GM12891 (cell line): ENCODE data around the gene KCNMA1.

Experiments used
- DNase-seq: peaks from one replicate; pipeline ENCODE4 v3.0.0; 2011; ENCODE audit warnings: low spot score; ENCODE audit not compliant: insufficient read length
- FAIRE-seq: peaks from 2 replicates; lab custom pipeline; 2011; peaks lifted over from hg19 to GRCh38; lab: Jason Lieb, UNC
- PAX5 ChIP-seq: IDR thresholded peaks from 2 replicates; pipeline ENCODE4 v1.6.1; 2011; ENCODE audit warnings: low read length, moderate library complexity, mild to moderate bottlenecking; ENCODE audit not compliant: insufficient read depth, severe bottlenecking
- POLR2A ChIP-seq: IDR thresholded peaks from 2 replicates; pipeline ENCODE4 v1.6.1; 2011; ENCODE audit warnings: low read depth, low read length, control low read depth
- POLR2AphosphoS5 ChIP-seq: IDR thresholded peaks from 2 replicates; pipeline ENCODE4 v1.6.1; 2011; ENCODE audit warnings: low read depth, low read length, control low read depth
- POU2F2 ChIP-seq: IDR thresholded peaks from 2 replicates; pipeline ENCODE4 v1.6.1; 2011; ENCODE audit warnings: low read depth, mild to moderate bottlenecking, control low read depth, low read length, moderate library complexity
- SPI1 ChIP-seq: IDR thresholded peaks from 2 replicates; pipeline ENCODE4 v1.6.1; 2011; ENCODE audit warnings: low read depth, low read length, control low read depth
- TAF1 ChIP-seq: IDR thresholded peaks from 2 replicates; pipeline ENCODE4 v1.6.1; 2011; ENCODE audit warnings: low read depth, low read length, control low read depth

The KCNMA1 gene

GRCh38 chr10:77678146-77678545 lies 40.5 kb upstream of the KCNMA1 start:
- no peak for DNase-seq
- TF ChIP-seq PAX5 (no peak), POLR2AphosphoS5 (no peak), POLR2A (no peak), TAF1 (no peak), POU2F2 (no peak), SPI1 (no peak)
- FAIRE-seq = no peak

GRCh38 chr10:77675347-77675746 lies 37.7 kb upstream of the KCNMA1 start:
- TF ChIP-seq SPI1 = no peak
- TF ChIP-seq POLR2AphosphoS5 = no peak
- no peak for TF ChIP-seq POLR2A
- TF ChIP-seq POU2F2 = no peak
- TF ChIP-seq TAF1 = no peak
- no peak for TF ChIP-seq PAX5
- DNase-seq = no peak
- FAIRE-seq = no peak

- TF ChIP-seq TAF1 (no peak), SPI1 (no peak), PAX5 (no peak), POU2F2 (no peak), POLR2AphosphoS5 (no peak), POLR2A (no peak)
- DNase-seq (no peak), FAIRE-seq (no peak)
Measured at GRCh38 chr10:77673515-77674140, 36.0 kb upstream of the KCNMA1 start.

GRCh38 chr10:77673101-77673500 lies 35.5 kb upstream of the KCNMA1 start:
- TF ChIP-seq SPI1 (no peak), POLR2A (no peak), PAX5 (no peak), POLR2AphosphoS5 (no peak), POU2F2 (no peak), TAF1 (no peak)
- DNase-seq (no peak), FAIRE-seq (no peak)

DNA sequence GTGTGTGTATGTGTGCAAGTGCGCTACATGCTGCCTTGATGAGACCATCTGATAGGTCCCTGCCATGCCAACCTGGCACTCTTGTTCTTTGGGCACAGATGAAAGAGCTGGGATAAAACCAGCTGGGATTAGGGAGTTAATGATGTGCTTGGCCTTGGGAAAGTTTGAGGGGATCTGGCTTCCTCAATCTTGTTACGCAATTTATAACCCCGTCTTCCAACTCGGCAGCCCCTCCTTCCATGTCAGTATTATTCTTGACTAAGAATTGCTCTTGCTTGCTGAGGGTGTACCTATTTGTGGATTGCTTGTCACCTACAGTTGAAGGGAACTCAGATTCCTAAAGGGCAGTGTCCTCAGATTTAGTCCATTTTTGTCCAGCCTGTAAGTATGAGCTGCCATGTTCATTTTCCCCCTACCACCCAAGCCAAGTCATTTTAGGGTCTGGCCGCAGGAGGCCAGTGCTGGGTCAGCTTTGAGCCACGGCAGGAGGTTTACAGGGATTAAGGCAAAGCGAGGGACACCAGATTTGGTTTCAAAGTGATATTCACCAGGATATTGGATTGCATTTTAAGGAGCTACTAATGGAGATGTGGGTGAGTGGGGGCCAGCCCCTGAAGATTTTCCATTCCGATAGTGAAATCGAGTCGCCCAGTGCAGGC lies 34.1 kb upstream of the KCNMA1 start:
- TF ChIP-seq PAX5 (no peak), POLR2A (no peak), SPI1 (no peak), POLR2AphosphoS5 (no peak), POU2F2 (no peak), TAF1 (no peak)
- FAIRE-seq (no peak), DNase-seq (no peak)

DNA sequence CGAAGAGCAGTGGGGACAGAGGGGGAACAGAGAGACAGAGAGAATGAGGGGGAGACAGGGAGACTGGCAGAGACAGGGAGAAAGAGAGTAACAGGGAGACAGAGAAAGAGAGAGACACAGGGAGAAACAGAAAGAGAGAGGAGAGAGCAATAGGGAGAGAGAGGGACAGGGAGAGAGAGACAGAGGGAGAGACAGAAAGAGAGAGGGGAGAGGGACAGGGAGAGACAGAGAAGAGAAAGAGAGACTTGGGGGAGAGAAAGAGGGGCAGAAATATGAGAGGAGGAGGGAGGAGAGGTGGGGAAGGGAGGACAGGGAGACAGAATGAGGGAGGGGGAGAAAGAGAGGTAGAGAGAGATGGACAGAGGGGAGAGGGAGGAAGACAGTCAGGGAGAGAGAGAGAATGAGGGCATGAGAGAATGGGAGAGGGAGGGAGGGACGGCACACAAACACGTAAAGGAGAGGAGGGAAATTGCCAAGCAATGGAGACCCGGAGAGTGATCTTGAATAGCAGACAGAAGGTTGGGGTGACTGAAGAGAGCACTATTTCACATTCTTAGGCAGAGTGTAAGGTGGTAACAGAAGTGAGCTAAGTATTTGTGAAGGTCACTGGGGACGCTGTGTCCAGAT lies 33.3 kb upstream of the KCNMA1 start:
- TF ChIP-seq TAF1 = no peak
- no peak for TF ChIP-seq POLR2A
- no peak for TF ChIP-seq POLR2AphosphoS5
- TF ChIP-seq PAX5 = no peak
- no peak for TF ChIP-seq POU2F2
- no peak for TF ChIP-seq SPI1
- DNase-seq (no peak), FAIRE-seq (no peak)

GRCh38 chr10:77669892-77670291 lies 32.3 kb upstream of the KCNMA1 start:
- DNase-seq (no peak), FAIRE-seq (no peak)
- TF ChIP-seq POU2F2 = no peak
- TF ChIP-seq PAX5 = no peak
- no peak for TF ChIP-seq SPI1
- TF ChIP-seq TAF1 = no peak
- TF ChIP-seq POLR2AphosphoS5 = no peak
- TF ChIP-seq POLR2A = no peak

DNA sequence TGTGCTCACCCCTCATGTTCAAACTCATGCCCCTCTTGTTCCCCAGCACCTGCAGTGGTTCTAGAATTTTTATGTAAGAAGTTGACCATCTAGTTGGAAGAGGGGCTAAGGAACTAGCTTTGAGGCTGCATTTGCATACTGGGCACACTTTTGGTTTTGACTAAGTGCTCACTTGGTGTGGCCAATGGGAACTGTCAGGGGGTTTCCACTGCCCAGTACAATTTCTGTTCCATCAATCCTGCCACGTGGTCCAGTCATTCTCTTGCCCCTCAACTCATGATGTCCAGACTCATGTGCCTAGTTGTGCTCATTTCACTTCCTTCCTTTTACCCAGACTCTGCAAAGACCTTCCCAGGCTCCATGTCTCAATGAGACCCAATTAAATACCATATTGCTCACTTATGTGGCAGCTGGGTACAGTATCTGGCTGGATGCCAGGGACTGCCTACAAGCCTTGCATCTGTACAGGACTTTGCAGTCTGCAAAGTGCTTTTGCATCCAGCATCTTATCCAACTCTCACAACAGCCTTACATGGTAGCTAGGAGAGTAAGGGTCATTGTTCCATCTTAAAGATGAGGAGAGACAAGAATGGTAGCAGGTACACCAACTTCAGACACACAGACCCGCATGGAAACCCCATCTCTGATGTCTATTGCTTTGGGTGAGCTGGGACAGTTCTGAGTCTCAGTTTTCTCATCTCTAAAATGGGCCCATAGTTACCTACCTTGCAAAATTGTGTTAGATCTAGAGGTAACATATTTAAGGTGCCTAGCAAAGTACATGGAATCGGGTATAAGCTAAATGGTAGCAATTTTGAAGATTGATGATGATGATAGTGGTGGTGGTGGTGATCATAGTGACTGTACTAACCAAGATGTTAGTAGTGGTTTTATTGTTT lies 30.1 kb upstream of the KCNMA1 start:
- DNase-seq (no peak), FAIRE-seq (no peak)
- TF ChIP-seq POU2F2 = peak; percentile 68; the same call in 1 of the 2 replicates
- TF ChIP-seq PAX5 = no peak

- FAIRE-seq = no peak
- no peak for TF ChIP-seq TAF1
- TF ChIP-seq POU2F2 = no peak
- no peak for TF ChIP-seq PAX5
- no peak for TF ChIP-seq POLR2A
- no peak for TF ChIP-seq POLR2AphosphoS5
- TF ChIP-seq SPI1 = no peak
- no peak for DNase-seq
Measured at GRCh38 chr10:77666821-77667220, 29.2 kb upstream of the KCNMA1 start.
